GM19452 (cell line): ENCODE measurements around the gene CALCA.
"Not testable (repeated sequence)": the region's sequence is repeated elsewhere in the genome, so short reads cannot be mapped to it uniquely, and the experiment has no call there.

ENCODE experiments used
- ATAC-seq: cut with Tn5 transposase; IDR thresholded peaks from one replicate; pipeline ENCODE4 v1.9.1; 2021; ENCODE audit not compliant: unreplicated experiment

The CALCA gene, protein sequence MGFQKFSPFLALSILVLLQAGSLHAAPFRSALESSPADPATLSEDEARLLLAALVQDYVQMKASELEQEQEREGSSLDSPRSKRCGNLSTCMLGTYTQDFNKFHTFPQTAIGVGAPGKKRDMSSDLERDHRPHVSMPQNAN

DNA sequence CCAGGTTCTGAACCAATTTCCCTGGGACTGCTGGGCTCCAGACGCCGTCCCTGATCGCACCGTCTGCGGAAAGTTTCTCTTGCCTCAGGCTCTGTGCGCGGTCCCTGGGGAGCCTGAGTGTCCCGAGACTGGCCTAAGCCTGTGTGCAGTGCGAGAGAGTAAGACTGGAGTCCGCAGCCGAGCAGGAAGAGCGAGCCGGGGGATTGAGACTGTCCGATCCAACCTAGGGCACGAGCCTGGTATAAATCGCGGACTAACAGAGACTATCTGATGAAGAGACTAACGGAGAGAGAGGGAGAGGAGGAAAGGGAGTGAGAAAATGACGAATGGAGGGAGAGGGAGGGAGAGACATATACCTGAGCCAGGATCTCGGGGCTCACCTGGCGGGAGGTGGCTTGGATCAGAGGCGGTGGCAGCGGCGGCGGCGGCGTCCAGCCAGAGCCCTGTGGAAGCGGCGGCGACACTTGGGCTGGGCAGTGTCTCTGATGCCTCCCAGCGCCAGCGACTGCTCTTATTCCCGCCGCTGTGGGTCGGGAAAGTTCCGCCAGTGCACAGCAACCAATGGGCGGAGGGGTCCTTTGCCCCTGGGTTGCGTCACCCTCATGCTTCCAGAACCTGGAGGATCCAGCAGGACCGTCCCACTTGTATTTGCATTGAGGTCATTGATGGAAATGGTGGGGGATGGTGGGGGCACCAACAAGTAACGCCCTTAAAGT, at the start of gene CALCA:
Gene CALCA (minus strand): TSS at position 487 of the 716 bp plus-strand sequence. CDS start 1,159 bp downstream, outside the sequence.
- no peak for ATAC-seq

DNA sequence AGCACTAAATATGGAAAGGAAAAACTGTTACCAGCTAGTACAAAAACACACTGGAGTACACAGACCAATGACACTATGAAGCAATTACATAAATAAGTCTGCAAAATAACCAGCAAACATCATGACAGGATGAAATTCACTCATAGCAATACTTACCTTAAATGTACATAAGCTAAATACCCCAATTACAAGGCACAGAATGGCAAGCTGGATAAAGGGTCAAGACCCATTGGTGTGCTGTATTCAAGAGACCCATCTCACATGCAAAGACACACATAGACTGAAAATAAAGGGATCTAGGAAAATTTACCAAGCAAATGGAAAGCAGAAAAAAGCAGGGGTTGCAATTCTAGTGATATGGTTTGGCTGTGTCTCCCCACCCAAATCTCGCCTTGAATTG, 44.0 kb upstream of the CALCA start:
- ATAC-seq: no peak

DNA sequence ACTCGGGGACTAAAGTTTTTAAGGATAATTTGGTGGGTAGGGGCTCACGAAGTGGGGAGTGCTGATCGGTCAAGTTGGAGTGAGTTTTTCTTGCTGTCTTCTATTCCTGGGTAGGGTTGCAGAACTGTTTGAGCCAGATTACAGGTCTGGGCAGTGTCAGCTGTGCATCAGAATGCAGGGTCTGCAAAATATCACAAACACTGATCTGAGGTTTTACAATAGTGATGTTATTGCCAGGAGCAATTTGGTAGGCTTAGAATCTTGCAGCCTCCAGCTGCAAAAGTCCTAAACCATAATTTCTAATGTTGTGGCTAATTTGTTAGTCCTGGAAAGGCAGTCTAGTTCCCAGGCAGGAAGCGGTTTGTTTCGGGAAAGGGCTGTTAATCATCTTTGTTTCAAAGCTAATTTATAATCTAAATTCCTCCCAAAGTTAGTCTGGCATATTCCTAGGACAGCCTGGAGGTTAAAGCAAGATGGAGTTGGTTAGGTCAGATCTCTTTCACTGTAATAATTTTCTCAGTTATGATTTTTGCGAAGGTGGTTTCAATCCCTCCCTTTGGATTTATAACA, 39.7 kb upstream of the CALCA start:
- ATAC-seq: no peak

DNA sequence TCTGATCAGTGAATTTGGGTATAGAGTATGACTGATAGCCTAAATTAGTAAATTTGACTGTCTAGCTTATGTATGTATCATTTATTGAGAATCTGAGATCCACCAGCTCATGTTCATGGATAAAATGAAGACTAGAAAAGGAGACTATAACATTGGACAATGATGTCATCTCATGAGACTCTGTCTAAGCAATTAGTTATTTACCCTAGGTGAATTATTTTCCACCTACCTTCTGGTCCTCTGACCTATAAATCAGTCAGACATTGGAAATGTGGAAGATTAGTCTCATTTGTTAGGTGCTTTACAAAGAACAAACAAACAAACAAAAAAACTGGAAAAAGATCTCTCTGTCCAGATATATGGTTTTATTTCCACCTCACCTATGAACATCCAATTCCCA, 38.7 kb upstream of the CALCA start:
- ATAC-seq: no peak

DNA sequence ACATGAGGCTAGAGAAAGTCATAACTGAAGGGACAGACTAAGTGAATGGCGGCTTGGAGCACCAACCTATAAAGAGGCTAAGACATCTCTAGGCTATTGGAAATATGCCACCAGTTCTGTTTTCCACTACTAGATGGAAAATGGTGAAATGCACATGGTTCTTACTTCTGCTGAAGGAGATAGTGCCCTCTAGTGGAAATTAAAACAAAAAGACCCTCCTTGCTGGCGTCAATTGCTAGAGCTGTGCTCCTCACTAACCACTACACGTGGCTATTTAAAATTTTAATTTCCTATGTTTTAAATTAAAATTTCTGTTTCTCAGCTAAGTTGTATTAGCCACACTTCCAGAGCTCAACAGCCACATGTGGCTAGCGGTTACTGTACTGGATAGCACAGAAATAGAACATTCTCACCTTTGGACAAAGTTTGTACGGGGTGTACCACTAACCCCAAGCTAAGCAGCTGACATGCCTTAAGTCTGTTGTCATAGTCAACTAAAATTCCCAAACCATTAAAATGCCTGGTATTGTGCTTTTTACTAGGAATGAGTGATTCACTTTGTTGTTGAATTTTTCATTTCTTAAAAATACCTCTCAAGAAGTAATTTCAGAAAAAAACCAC, 34.1 kb upstream of the CALCA start:
- ATAC-seq: no peak

DNA sequence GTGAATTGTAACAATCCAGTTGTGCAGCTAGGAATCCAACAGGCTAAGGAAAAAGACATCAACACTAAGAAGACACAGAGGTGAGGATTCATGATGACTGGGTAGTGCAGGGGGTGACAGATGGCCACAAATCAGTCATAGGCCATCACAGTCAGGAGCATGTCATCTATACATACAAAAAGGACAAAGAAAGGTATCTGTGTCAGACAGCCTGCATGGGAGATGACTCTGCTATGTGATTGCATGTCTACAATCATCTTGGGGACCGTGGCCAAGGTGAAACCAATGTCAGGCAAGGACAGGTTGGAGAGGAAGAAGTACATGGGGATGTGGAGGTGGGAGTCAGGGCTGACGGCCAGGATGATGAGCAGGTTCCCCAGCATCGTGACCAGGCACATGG, 16.0 kb upstream of the CALCA start:
- not testable (repeated sequence) for ATAC-seq

GRCh38 chr11:14981507-14981906, 9.4 kb upstream of the CALCA start:
- ATAC-seq: no peak

DNA sequence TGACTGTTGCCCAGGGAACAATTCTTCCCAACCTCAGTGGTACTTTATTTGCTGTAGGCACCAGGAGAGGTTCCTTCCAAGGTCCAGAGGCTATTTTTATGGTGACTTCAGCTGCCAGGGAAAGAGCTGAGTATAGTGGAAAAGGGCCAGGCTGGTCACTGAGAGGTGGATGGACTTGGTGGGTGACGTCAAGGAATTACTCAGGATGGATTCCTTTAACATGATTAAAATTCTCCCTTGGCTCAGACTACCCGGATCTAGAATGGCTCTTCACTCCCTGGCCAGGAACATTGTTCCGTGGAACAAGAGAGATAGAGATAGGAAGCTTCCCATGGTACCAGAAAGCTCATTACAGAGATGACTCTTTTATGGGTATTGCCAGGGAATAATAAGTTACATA, 8.7 kb upstream of the CALCA start:
- no peak for ATAC-seq

DNA sequence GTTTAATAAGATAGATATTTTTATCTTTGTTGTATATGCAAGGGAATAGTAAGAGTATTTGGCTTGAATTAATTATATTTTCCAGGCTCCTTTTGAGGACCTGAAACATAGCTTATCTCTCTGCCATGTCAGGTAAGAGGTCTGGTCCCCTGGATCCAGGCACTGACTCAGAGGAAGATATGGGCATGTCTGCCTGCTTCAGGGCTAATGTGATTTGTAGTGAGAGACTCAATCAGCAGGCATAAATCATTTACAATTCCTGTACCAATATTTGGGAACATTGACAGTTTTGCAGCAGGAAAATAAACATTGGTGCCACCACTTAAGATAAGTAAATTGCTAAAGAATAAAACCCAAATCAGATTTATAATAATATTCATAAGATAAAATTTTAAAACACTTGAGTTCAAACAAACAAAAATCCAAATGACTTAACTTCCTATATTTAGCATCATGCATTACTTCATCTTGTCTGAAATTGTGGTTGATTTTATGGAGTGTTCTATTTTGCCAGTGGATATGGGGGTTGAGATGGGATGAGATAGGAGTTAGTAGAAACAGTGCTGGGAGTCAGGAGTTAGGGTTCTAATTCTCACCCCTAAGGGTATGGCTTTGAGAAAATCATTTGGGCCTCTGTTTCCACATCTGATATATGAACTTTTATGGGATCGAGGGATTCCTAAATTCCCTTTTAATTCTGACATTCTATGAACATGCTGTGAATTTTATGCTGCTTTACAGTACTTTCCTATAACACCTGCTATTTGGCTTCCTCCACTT, 5.1 kb upstream of the CALCA start:
- no peak for ATAC-seq

GRCh38 chr11:14975252-14975587, 3.1 kb upstream of the CALCA start:
- no peak for ATAC-seq

DNA sequence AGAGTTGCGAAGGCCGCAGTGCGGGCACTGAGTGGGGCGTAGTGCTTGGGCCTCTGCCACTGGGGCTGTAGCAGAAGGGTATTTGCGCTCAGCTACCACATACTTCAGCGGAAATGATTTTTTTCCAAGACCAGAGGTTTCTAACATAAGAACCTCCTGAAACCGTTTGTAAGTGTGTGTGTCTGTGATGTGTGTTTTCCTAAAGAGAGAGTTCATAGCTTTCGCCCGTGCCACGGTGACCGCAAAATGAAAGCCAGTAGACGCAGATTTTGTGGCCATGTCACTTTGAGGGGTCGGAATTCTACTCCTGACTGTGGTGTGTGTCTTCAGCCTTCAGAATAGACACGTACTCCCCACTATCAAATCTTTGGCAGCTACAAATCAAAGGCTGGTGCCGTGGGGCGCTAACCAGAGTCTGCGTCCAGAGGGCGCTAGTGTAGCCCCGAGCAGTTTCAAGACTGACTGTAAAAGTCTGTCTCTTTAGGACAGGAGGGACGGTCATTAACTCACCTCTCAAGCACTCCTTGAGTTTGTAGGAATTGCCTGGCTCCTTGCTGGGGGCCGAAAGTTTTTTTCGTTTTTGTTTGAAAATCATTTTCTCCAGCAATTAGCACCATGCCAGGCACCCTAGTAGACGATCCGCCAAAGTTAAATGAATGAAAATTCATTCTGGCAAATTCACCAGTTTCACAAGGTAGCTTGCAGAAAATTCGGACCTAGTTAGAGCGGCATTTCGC, 2.5 kb upstream of the CALCA start:
- peak; percentile 45 for ATAC-seq

GRCh38 chr11:14973621-14974514, 1.7 kb upstream of the CALCA start:
- peak; percentile 43 for ATAC-seq

DNA sequence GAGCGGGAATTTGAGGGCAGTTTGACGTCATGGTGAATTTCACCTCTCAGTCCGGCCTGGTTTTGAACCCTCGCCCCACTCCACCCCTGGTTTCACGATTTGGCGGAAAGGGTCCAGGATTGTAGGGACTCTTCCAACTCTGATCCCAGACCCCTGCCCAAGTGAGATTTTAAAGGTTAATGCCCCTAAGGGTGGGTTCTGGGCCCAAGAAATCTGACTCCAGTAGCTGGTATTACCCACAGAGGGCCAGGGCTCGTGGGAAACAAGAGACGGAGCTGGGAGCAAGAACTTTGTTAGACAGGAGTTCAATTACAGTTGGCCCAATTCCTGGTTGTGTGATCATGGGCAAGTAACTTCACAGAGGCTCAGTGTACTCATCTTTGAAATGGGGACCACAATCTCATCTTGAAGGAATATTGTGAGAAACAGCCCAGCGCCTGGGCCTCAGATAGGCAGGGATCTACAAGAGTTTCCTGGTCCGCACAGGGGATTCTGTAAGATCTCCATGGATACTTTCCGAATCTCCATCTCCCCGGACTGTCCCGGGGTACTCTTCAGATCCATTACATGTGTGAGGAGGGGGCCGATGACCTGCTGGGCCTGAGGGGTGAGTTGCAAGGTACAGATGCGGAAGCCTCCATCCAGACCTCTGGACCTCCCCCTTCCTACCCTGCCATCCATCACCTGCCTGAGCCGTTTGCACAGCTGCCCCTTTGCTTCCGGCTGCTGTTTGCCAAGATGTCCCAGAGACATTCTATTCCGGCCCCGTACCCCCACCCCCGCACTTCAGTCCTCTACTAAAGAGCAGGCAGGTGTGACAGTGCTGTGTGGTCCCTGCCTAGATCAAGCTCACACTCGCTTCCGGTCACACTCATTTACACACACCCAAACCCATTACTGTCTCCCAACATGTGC, 687 bp upstream of the CALCA start:
- ATAC-seq: no peak

- ATAC-seq: no peak
These were observed 2.2 kb downstream of the CALCA start for GRCh38 chr11:14969901-14970323.

DNA sequence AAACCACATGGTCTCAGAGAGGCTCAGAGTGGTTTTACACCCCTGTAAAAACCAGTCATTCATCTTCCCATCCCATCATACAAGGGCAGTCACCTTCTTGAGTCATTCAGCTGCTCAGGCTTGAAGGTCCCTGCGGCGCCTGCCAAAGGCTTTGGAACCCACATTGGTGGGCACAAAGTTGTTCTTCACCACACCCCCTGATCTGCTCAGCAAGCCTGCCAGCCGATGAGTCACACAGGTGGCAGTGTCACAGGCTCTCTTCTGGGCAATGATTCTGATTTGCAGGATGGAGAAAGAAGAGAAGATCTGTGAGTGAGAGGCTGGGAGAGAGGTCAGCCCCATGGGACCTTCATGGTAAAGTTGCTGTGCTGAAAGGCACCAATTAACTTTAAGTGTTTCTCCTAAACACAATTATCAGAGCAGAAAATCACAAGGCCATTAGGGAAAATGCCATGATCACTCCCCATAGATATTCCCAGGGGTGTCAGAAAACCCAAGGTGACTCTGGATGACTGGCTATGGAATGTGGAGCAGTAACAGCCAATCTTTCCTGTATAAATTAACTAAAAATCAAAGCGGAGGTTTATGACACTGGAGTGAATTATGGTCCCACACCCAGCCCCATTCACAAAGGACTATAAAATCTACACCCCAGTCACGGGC, 4.4 kb downstream of the CALCA start:
- no peak for ATAC-seq

GRCh38 chr11:14956111-14956510, 16.0 kb downstream of the CALCA start:
- no peak for ATAC-seq

- ATAC-seq: no peak
These were observed 17.6 kb downstream of the CALCA start for GRCh38 chr11:14954581-14954980.

- no peak for ATAC-seq
These were observed 18.2 kb downstream of the CALCA start for GRCh38 chr11:14953904-14954303.
